MCF 10A (cell line): ENCODE data around the gene LPP. TPM values are rescaled to one million over a fixed set of nuclear protein-coding genes. Genes with fewer than 3 reads are reported as not detected.

Experiments
- BruUV-seq: library from RNA; stranded (reverse); fragments of 400-500 nt; replicated peaks from 2 replicates; lab custom pipeline; 2021; lab: Mats Ljungman, UMichigan
- CTCF ChIA-PET: fragments of 300-600 bp; sonication (Branson Sonifier 250); formaldehyde crosslinking; extraction: SDS; loops from one replicate; lab custom pipeline; 2021; ENCODE audit warnings: antibody characterized with exemption, inconsistent platforms; lab: Yijun Ruan, JAX
- POLR2A ChIA-PET: fragments of 300-600, 350-650 bp; sonication (Branson Sonifier 250); formaldehyde crosslinking; extraction: SDS; loops from one replicate; lab custom pipeline; 2020; ENCODE audit warnings: antibody characterized with exemption, inconsistent platforms; lab: Yijun Ruan, JAX
- DNase-seq: peaks from one replicate; pipeline ENCODE4 v3.0.0-alpha.2; 2018; ENCODE audit not compliant: unreplicated experiment
- H3K27ac Mint-ChIP-seq: one replicate; pipeline ENCODE4 v1.8.0; 2022; ENCODE audit warnings: mild to moderate bottlenecking, low read depth, mixed read lengths; ENCODE audit not compliant: unreplicated experiment
- H3K27me3 Mint-ChIP-seq: one replicate; pipeline ENCODE4 v1.8.0; 2022; ENCODE audit warnings: mixed read lengths; ENCODE audit not compliant: insufficient read depth, unreplicated experiment
- H3K36me3 Mint-ChIP-seq: one replicate; pipeline ENCODE4 v1.8.0; 2022; ENCODE audit warnings: mild to moderate bottlenecking, moderate library complexity, mixed read lengths; ENCODE audit not compliant: insufficient read depth, unreplicated experiment
- H3K4me1 Mint-ChIP-seq: one replicate; pipeline ENCODE4 v1.8.0; 2022; ENCODE audit warnings: mixed read lengths; ENCODE audit not compliant: insufficient read depth, unreplicated experiment
- H3K4me3 Mint-ChIP-seq: one replicate; pipeline ENCODE4 v1.8.0; 2022; ENCODE audit warnings: mild to moderate bottlenecking, moderate library complexity, mixed read lengths; ENCODE audit not compliant: unreplicated experiment
- H3K9me3 Mint-ChIP-seq: one replicate; pipeline ENCODE4 v1.8.0; 2022; ENCODE audit warnings: mixed read lengths; ENCODE audit not compliant: unreplicated experiment
- CTCF ChIP-seq: fragments of 200-600 bp; IDR thresholded peaks from one replicate; pipeline ENCODE4 v1.8.0; 2022; ENCODE audit warnings: antibody characterized with exemption, mild to moderate bottlenecking; ENCODE audit not compliant: unreplicated experiment
- intact Hi-C: fragments of 100-400 bp; cut with micrococcal nuclease; formaldehyde crosslinking; loops from 2 replicates; pipeline ENCODE4 v1.14.1; 2022
- total RNA-seq: library from RNA; stranded (reverse); gene quantifications from 2 replicates; pipeline ENCODE4 v1.2.3, GENCODE V29; 2022

LPP gene
- total RNA-seq, 1 experiment from 2014 or later, result 117 TPM

- no TSS peak for BruUV-seq
- intact Hi-C loops, result no loop called here
- ChIA-PET POLR2A (interaction anchor here (0.6 to 1.1 kb wide), 3 partner anchors 14 to 592 kb away, joined by 3 read pairs; no protein-coding TSS in a partner anchor), CTCF (interaction anchor here (0.8 to 1.0 kb wide), 2 partner anchors 26 to 110 kb away, joined by 3 read pairs; no protein-coding TSS in a partner anchor)
- Mint-ChIP-seq H3K4me3 (no peak overlapping the region), H3K27me3 (no peaks in the 10 kb centered on the region), H3K9me3 (no peaks in the 10 kb centered on the region), H3K4me1 (peaks cover 8% of the 10 kb centered on the region), H3K36me3 (no peaks in the 10 kb centered on the region), H3K27ac (no peak overlapping the region)
- TF ChIP-seq CTCF, result no peak
- no peak for DNase-seq
Measured at GRCh38 chr3:188721312-188721711, 567.4 kb downstream of the LPP start.

- H3K4me1 Mint-ChIP-seq, result peaks cover 8% of the 10 kb centered on the region
- intact Hi-C loops, result no loop called here
- no peaks in the 10 kb centered on the region for H3K36me3 Mint-ChIP-seq
- H3K27ac Mint-ChIP-seq, result no peak overlapping the region
- no peak overlapping the region for H3K4me3 Mint-ChIP-seq
- CTCF ChIA-PET, result interaction anchor here (0.8 kb wide), 1 partner anchor 25 kb away, joined by 3 read pairs; no protein-coding TSS in a partner anchor
- H3K9me3 Mint-ChIP-seq, result no peaks in the 10 kb centered on the region
- no peaks in the 10 kb centered on the region for H3K27me3 Mint-ChIP-seq
- BruUV-seq, result no TSS peak
- no peak for DNase-seq
- POLR2A ChIA-PET, result interaction anchor here (0.6 to 1.1 kb wide), 3 partner anchors 9 to 593 kb away, joined by 3 read pairs; no protein-coding TSS in a partner anchor
- no peak for TF ChIP-seq CTCF
Measured at GRCh38 chr3:188721990-188722389, 568.0 kb downstream of the LPP start.

GRCh38 chr3:188722963-188723362 lies 569.0 kb downstream of the LPP start:
- TF ChIP-seq CTCF, result no peak
- Mint-ChIP-seq H3K27me3 (no peaks in the 10 kb centered on the region), H3K36me3 (no peaks in the 10 kb centered on the region), H3K27ac (no peak overlapping the region), H3K9me3 (no peaks in the 10 kb centered on the region), H3K4me1 (peaks cover 8% of the 10 kb centered on the region), H3K4me3 (no peak overlapping the region)
- BruUV-seq, result no TSS peak
- CTCF ChIA-PET, result interaction anchor here (1.0 kb wide), 1 partner anchor 26 kb away, joined by 3 read pairs; no protein-coding TSS in a partner anchor
- POLR2A ChIA-PET, result interaction anchor here (1.1 kb wide), 1 partner anchor 10 kb away, joined by 3 read pairs; no protein-coding TSS in a partner anchor
- intact Hi-C loops, result no loop called here
- no peak for DNase-seq

- Mint-ChIP-seq H3K4me3 (no peak overlapping the region), H3K27me3 (no peaks in the 10 kb centered on the region), H3K9me3 (no peaks in the 10 kb centered on the region), H3K27ac (no peak overlapping the region), H3K36me3 (no peaks in the 10 kb centered on the region), H3K4me1 (no peaks in the 10 kb centered on the region)
- ChIA-PET CTCF (interaction anchor here (0.6 kb wide), 1 partner anchor 315 kb away, joined by 3 read pairs; no protein-coding TSS in a partner anchor), POLR2A (no interaction called here)
- no peak for TF ChIP-seq CTCF
- BruUV-seq, result no TSS peak
- intact Hi-C loops, result no loop called here
- DNase-seq, result no peak
Measured at GRCh38 chr3:188727052-188727451, 573.1 kb downstream of the LPP start.
